ENCODE data around the gene TBL3. TPM values are rescaled to one million over a fixed set of nuclear protein-coding genes. Genes with fewer than 3 reads are reported as not detected.

TBL3 gene
- total and polyA plus RNA-seq, 9 of the 15 experiments (the other 6 are each of a cell fraction or from before 2014, with no cell fraction given) = 0.97 to 117 (median 24.5) TPM

DNA sequence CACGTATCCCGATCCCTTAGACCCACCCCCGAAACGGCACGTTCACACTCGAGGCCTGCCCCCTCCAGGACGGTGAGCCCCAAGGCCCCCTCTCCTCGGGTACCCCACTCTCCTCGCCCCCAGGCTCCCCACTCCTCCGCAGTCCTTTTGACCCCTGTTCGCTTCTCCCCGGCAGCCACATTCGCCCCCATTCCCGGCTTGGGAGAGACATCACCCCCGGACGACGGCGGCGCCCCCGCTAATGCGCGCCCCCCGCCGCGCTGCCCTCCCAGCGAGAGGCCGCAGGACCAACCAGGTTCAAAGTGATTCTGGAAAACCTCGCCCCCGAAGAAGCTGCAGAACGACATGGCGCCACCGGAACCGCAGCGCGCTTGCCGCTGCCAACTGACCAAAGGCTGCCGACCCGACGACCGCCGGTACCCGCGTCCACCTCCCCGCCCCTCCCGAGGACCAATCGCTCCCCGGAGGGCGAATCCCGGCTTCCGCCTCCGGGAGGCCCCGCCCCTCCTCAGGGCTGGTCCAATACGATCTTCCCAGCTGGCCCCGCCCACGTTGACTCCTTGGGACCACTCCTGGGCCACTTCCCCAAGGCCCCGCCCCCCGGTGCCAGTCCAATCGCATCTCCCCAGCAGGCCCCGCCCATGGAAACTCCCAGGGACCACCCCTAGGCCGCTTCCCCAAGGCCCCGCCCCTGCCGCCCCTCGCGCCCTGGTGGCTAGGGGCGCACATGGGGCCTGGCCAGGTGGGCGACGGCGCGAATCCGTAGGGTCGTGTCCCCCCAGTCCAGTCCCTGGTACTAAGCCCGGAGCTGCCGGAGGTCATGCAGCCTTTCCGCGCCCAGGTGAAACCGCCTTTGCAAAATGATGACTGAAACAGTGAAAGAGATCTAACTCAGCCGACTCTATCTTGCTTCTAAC is 28.8 kb upstream of the TBL3 start, which contains the start of gene MSRB1 (continued):
- TF ChIP-seq, protein P1, sequence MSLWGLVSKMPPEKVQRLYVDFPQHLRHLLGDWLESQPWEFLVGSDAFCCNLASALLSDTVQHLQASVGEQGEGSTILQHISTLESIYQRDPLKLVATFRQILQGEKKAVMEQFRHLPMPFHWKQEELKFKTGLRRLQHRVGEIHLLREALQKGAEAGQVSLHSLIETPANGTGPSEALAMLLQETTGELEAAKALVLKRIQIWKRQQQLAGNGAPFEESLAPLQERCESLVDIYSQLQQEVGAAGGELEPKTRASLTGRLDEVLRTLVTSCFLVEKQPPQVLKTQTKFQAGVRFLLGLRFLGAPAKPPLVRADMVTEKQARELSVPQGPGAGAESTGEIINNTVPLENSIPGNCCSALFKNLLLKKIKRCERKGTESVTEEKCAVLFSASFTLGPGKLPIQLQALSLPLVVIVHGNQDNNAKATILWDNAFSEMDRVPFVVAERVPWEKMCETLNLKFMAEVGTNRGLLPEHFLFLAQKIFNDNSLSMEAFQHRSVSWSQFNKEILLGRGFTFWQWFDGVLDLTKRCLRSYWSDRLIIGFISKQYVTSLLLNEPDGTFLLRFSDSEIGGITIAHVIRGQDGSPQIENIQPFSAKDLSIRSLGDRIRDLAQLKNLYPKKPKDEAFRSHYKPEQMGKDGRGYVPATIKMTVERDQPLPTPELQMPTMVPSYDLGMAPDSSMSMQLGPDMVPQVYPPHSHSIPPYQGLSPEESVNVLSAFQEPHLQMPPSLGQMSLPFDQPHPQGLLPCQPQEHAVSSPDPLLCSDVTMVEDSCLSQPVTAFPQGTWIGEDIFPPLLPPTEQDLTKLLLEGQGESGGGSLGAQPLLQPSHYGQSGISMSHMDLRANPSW (CRISPR knock-in tag; IDR thresholded peaks at IDR 0.05) = no peak
- TF ChIP-seq ZNF76 (CRISPR knock-in tag; IDR thresholded peaks at IDR 0.05; ENCODE audit: borderline replicate concordance) (no peak), FIP1L1 (IDR thresholded peaks at IDR 0.05; ENCODE audit: low read depth, low read length, poor library complexity, severe bottlenecking) (peak; percentile 24), RCOR1 (IDR thresholded peaks at IDR 0.05; ENCODE audit: borderline replicate concordance in 1 of 2, low read depth in 2 of 2, low read length in 2 of 2) (no peak), RBM22 (IDR thresholded peaks at IDR 0.05; ENCODE audit: low read depth, low read length, poor library complexity, severe bottlenecking) (no peak), ZNF146 (CRISPR knock-in tag; IDR thresholded peaks at IDR 0.05; ENCODE audit: unreplicated experiment) (no peak), ZFX (CRISPR knock-in tag; IDR thresholded peaks at IDR 0.05) (no peak), SETDB1 (IDR thresholded peaks at IDR 0.05; ENCODE audit: low read length) (no peak), POLR2G (IDR thresholded peaks at IDR 0.05; ENCODE audit: low read depth, low read length) (peak; percentile 95), NBN (IDR thresholded peaks at IDR 0.05; ENCODE audit: low read depth) (0 out of 2 replicates have a peak, but pooled peaks have one; percentile 19), MEF2A (IDR thresholded peaks at IDR 0.05; ENCODE audit: control insufficient read depth, low read depth, low read length) (no peak), BHLHE40 (IDR thresholded peaks at IDR 0.05; ENCODE audit: low read length) (no peak), BRF1 (IDR thresholded peaks at IDR 0.05; ENCODE audit: borderline replicate concordance, extremely low read depth, insufficient read length) (no peak), DACH1 (IDR thresholded peaks at IDR 0.05; ENCODE audit: partially characterized antibody) (no peak)
- TF ChIP-seq, protein P2, sequence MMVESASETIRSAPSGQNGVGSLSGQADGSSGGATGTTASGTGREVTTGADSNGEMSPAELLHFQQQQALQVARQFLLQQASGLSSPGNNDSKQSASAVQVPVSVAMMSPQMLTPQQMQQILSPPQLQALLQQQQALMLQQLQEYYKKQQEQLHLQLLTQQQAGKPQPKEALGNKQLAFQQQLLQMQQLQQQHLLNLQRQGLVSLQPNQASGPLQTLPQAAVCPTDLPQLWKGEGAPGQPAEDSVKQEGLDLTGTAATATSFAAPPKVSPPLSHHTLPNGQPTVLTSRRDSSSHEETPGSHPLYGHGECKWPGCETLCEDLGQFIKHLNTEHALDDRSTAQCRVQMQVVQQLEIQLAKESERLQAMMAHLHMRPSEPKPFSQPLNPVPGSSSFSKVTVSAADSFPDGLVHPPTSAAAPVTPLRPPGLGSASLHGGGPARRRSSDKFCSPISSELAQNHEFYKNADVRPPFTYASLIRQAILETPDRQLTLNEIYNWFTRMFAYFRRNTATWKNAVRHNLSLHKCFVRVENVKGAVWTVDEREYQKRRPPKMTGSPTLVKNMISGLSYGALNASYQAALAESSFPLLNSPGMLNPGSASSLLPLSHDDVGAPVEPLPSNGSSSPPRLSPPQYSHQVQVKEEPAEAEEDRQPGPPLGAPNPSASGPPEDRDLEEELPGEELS (CRISPR knock-in tag; IDR thresholded peaks at IDR 0.05; ENCODE audit: borderline replicate concordance) = no peak
- TF ChIP-seq, protein P3, sequence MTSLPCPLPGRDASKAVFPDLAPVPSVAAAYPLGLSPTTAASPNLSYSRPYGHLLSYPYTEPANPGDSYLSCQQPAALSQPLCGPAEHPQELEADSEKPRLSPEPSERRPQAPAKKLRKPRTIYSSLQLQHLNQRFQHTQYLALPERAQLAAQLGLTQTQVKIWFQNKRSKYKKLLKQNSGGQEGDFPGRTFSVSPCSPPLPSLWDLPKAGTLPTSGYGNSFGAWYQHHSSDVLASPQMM (CRISPR knock-in tag; IDR thresholded peaks at IDR 0.05) = no peak
- TF ChIP-seq, protein P4, sequence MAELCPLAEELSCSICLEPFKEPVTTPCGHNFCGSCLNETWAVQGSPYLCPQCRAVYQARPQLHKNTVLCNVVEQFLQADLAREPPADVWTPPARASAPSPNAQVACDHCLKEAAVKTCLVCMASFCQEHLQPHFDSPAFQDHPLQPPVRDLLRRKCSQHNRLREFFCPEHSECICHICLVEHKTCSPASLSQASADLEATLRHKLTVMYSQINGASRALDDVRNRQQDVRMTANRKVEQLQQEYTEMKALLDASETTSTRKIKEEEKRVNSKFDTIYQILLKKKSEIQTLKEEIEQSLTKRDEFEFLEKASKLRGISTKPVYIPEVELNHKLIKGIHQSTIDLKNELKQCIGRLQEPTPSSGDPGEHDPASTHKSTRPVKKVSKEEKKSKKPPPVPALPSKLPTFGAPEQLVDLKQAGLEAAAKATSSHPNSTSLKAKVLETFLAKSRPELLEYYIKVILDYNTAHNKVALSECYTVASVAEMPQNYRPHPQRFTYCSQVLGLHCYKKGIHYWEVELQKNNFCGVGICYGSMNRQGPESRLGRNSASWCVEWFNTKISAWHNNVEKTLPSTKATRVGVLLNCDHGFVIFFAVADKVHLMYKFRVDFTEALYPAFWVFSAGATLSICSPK (IDR thresholded peaks at IDR 0.05; ENCODE audit: borderline replicate concordance) = 0 out of 2 replicates have a peak, but pooled peaks have one; percentile 38
